ENCODE measurements around the gene TTYH1. TPM values are rescaled to one million over a fixed set of nuclear protein-coding genes. Genes with fewer than 3 reads are reported as not detected.
"Not testable (repeated sequence)": the region's sequence is repeated elsewhere in the genome, so short reads cannot be mapped to it uniquely, and the experiment has no call there.

TTYH1 gene
- 504 TPM for polyA plus RNA-seq (2013, experiment 1 of 2)
- polyA plus RNA-seq (2013, experiment 2 of 2): 501 TPM

GRCh38 chr19:54415208-54415900 is at the start of gene TTYH1:
Gene TTYH1, plus strand, starts transcription at chr19:54415464. Its CDS starts 89 bp downstream, at chr19:54415553.
- Histone ChIP-seq H3K9me3 (replicated peaks in 1 of 2; ENCODE audit: control insufficient read depth in 2 of 2, insufficient read depth in 1 of 2, low read depth in 1 of 2, low read length in 2 of 2) (peaks cover 0 to 8% of the 10 kb centered on the region in 2 donors), H3K23ac (ENCODE audit: low read depth, low read length, poor library complexity) (peak within 1 kb of the TSS; percentile 39), H2AK5ac (ENCODE audit: low read depth, low read length) (peak within 1 kb of the TSS; percentile 97), H3K4me2 (ENCODE audit: insufficient read depth, low read length, poor library complexity, severe bottlenecking) (peak within 1 kb of the TSS; percentile 88), H3K4me1 (ENCODE audit: control insufficient read depth in 2 of 2, insufficient read depth in 1 of 2, low read depth in 1 of 2, low read length in 2 of 2) (peaks cover 32 to 37% of the 10 kb centered on the region in 2 donors), H2BK5ac (ENCODE audit: low read length) (peak within 1 kb of the TSS; percentile 96), H3K14ac (ENCODE audit: low read length) (no peak within 1 kb of the TSS), H3K27me3 (ENCODE audit: control insufficient read depth in 3 of 3, insufficient read depth in 3 of 3, low read depth in 1 of 3, low read length in 3 of 3) (no peaks in the 10 kb centered on the region), H3K4me3 (ENCODE audit: low read length in 2 of 2) (peak within 1 kb of the TSS; percentile 78 to 94), H3K79me1 (ENCODE audit: low read depth, low read length) (peaks cover 18% of the 10 kb centered on the region), H2BK120ac (ENCODE audit: low read depth, low read length) (peak within 1 kb of the TSS; percentile 84), H2AFZ (ENCODE audit: low read length) (peak within 1 kb of the TSS; percentile 87), H4K8ac (ENCODE audit: low read depth, low read length) (no peak within 1 kb of the TSS), H3K27ac (replicated peaks; ENCODE audit: low read length) (peak within 1 kb of the TSS; percentile 41), H3K9ac (ENCODE audit: low read depth, low read length, poor library complexity) (peak within 1 kb of the TSS; percentile 97), H4K91ac (ENCODE audit: low read depth, low read length, poor library complexity) (peak within 1 kb of the TSS; percentile 14), H3K4ac (ENCODE audit: low read length) (no peak within 1 kb of the TSS), H3K18ac (ENCODE audit: low read length) (peak within 1 kb of the TSS; percentile 97), H3K36me3 (replicated peaks in 1 of 2; ENCODE audit: control insufficient read depth in 2 of 2, insufficient read depth in 2 of 2, low read length in 2 of 2) (peaks cover 11 to 15% of the 10 kb centered on the region in 2 donors), H2BK15ac (ENCODE audit: low read length) (peak within 1 kb of the TSS; percentile 69), H2BK12ac (ENCODE audit: low read length) (no peak within 1 kb of the TSS)
- no CpG with 5 or more reads among the region's 68 CpGs for WGBS, 2 donors (ENCODE audit: extremely low coverage in 2 of 2, insufficient read length in 2 of 2, insufficient replicate concordance in 1 of 2)
- DNase-seq (ENCODE audit: low spot score): no peak

GRCh38 chr19:54365798-54366197 is 49.5 kb upstream of the TTYH1 start:
- H3K4me3 ChIP-seq (ENCODE audit: low read length in 2 of 2); DNase-seq (ENCODE audit: low spot score); H3K9me3 ChIP-seq (replicated peaks in 1 of 2; ENCODE audit: control insufficient read depth in 2 of 2, insufficient read depth in 1 of 2, low read depth in 1 of 2, low read length in 2 of 2); H3K4ac ChIP-seq (ENCODE audit: low read length); H4K8ac ChIP-seq (ENCODE audit: low read depth, low read length); H3K23ac ChIP-seq (ENCODE audit: low read depth, low read length, poor library complexity); H3K14ac ChIP-seq (ENCODE audit: low read length); H3K27ac ChIP-seq (replicated peaks; ENCODE audit: low read length); H2BK15ac ChIP-seq (ENCODE audit: low read length); H2AK5ac ChIP-seq (ENCODE audit: low read depth, low read length); H4K91ac ChIP-seq (ENCODE audit: low read depth, low read length, poor library complexity); H3K9ac ChIP-seq (ENCODE audit: low read depth, low read length, poor library complexity); H2BK12ac ChIP-seq (ENCODE audit: low read length); H2BK5ac ChIP-seq (ENCODE audit: low read length); H3K36me3 ChIP-seq (replicated peaks in 1 of 2; ENCODE audit: control insufficient read depth in 2 of 2, insufficient read depth in 2 of 2, low read length in 2 of 2); H3K4me1 ChIP-seq (ENCODE audit: control insufficient read depth in 2 of 2, insufficient read depth in 1 of 2, low read depth in 1 of 2, low read length in 2 of 2); H3K79me1 ChIP-seq (ENCODE audit: low read depth, low read length); H2AFZ ChIP-seq (ENCODE audit: low read length); H3K27me3 ChIP-seq (ENCODE audit: control insufficient read depth in 3 of 3, insufficient read depth in 3 of 3, low read depth in 1 of 3, low read length in 3 of 3); H3K4me2 ChIP-seq (ENCODE audit: insufficient read depth, low read length, poor library complexity, severe bottlenecking); H3K18ac ChIP-seq (ENCODE audit: low read length); H2BK120ac ChIP-seq (ENCODE audit: low read depth, low read length): not testable (repeated sequence)
- no CpG with 5 or more reads among the region's 13 CpGs for WGBS, 2 donors (ENCODE audit: extremely low coverage in 2 of 2, insufficient read length in 2 of 2, insufficient replicate concordance in 1 of 2)

- no peak overlapping the region for H3K4me2 ChIP-seq (ENCODE audit: insufficient read depth, low read length, poor library complexity, severe bottlenecking)
- no peak overlapping the region for H3K9ac ChIP-seq (ENCODE audit: low read depth, low read length, poor library complexity)
- no peak overlapping the region for H3K14ac ChIP-seq (ENCODE audit: low read length)
- H2AK5ac ChIP-seq (ENCODE audit: low read depth, low read length): no peak overlapping the region
- H3K27ac ChIP-seq (replicated peaks; ENCODE audit: low read length): no peak overlapping the region
- H3K4ac ChIP-seq (ENCODE audit: low read length): no peak overlapping the region
- no peak overlapping the region for H3K23ac ChIP-seq (ENCODE audit: low read depth, low read length, poor library complexity)
- no peak overlapping the region for H2BK12ac ChIP-seq (ENCODE audit: low read length)
- H3K27me3 ChIP-seq (ENCODE audit: control insufficient read depth in 3 of 3, insufficient read depth in 3 of 3, low read depth in 1 of 3, low read length in 3 of 3): no peaks in the 10 kb centered on the region
- no peak overlapping the region for H3K4me3 ChIP-seq (ENCODE audit: low read length in 2 of 2)
- no peaks in the 10 kb centered on the region for H3K36me3 ChIP-seq (replicated peaks in 1 of 2; ENCODE audit: control insufficient read depth in 2 of 2, insufficient read depth in 2 of 2, low read length in 2 of 2)
- H3K9me3 ChIP-seq (replicated peaks in 1 of 2; ENCODE audit: control insufficient read depth in 2 of 2, insufficient read depth in 1 of 2, low read depth in 1 of 2, low read length in 2 of 2): no peaks in the 10 kb centered on the region
- no peak overlapping the region for H2BK5ac ChIP-seq (ENCODE audit: low read length)
- no CpG with 5 or more reads among the region's 6 CpGs for WGBS, 2 donors (ENCODE audit: extremely low coverage in 2 of 2, insufficient read length in 2 of 2, insufficient replicate concordance in 1 of 2)
- H3K79me1 ChIP-seq (ENCODE audit: low read depth, low read length): no peaks in the 10 kb centered on the region
- no peak overlapping the region for H4K8ac ChIP-seq (ENCODE audit: low read depth, low read length)
- H3K4me1 ChIP-seq (ENCODE audit: control insufficient read depth in 2 of 2, insufficient read depth in 1 of 2, low read depth in 1 of 2, low read length in 2 of 2): no peaks in the 10 kb centered on the region
- H3K18ac ChIP-seq (ENCODE audit: low read length): no peak overlapping the region
- H2BK120ac ChIP-seq (ENCODE audit: low read depth, low read length): no peak overlapping the region
- no peak for DNase-seq (ENCODE audit: low spot score)
- H4K91ac ChIP-seq (ENCODE audit: low read depth, low read length, poor library complexity): no peak overlapping the region
- no peak overlapping the region for H2BK15ac ChIP-seq (ENCODE audit: low read length)
- no peak overlapping the region for H2AFZ ChIP-seq (ENCODE audit: low read length)
These were observed 48.5 kb upstream of the TTYH1 start for GRCh38 chr19:54366811-54367210.

- no peaks in the 10 kb centered on the region for H3K9me3 ChIP-seq (replicated peaks in 1 of 2; ENCODE audit: control insufficient read depth in 2 of 2, insufficient read depth in 1 of 2, low read depth in 1 of 2, low read length in 2 of 2)
- no peak overlapping the region for H3K18ac ChIP-seq (ENCODE audit: low read length)
- H3K23ac ChIP-seq (ENCODE audit: low read depth, low read length, poor library complexity): no peak overlapping the region
- H3K4me1 ChIP-seq (ENCODE audit: control insufficient read depth in 2 of 2, insufficient read depth in 1 of 2, low read depth in 1 of 2, low read length in 2 of 2): no peaks in the 10 kb centered on the region
- H3K4ac ChIP-seq (ENCODE audit: low read length): no peak overlapping the region
- DNase-seq (ENCODE audit: low spot score): no peak
- no peak overlapping the region for H3K9ac ChIP-seq (ENCODE audit: low read depth, low read length, poor library complexity)
- no peak overlapping the region for H2AK5ac ChIP-seq (ENCODE audit: low read depth, low read length)
- no peak overlapping the region for H4K8ac ChIP-seq (ENCODE audit: low read depth, low read length)
- H3K27me3 ChIP-seq (ENCODE audit: control insufficient read depth in 3 of 3, insufficient read depth in 3 of 3, low read depth in 1 of 3, low read length in 3 of 3): no peaks in the 10 kb centered on the region
- H2AFZ ChIP-seq (ENCODE audit: low read length): no peak overlapping the region
- H3K14ac ChIP-seq (ENCODE audit: low read length): no peak overlapping the region
- no CpG with 5 or more reads among the region's 8 CpGs for WGBS, 2 donors (ENCODE audit: extremely low coverage in 2 of 2, insufficient read length in 2 of 2, insufficient replicate concordance in 1 of 2)
- H3K4me3 ChIP-seq (ENCODE audit: low read length in 2 of 2): no peak overlapping the region
- H2BK120ac ChIP-seq (ENCODE audit: low read depth, low read length): no peak overlapping the region
- no peaks in the 10 kb centered on the region for H3K36me3 ChIP-seq (replicated peaks in 1 of 2; ENCODE audit: control insufficient read depth in 2 of 2, insufficient read depth in 2 of 2, low read length in 2 of 2)
- no peak overlapping the region for H2BK15ac ChIP-seq (ENCODE audit: low read length)
- no peak overlapping the region for H4K91ac ChIP-seq (ENCODE audit: low read depth, low read length, poor library complexity)
- H3K27ac ChIP-seq (replicated peaks; ENCODE audit: low read length): no peak overlapping the region
- no peak overlapping the region for H2BK5ac ChIP-seq (ENCODE audit: low read length)
- no peak overlapping the region for H3K4me2 ChIP-seq (ENCODE audit: insufficient read depth, low read length, poor library complexity, severe bottlenecking)
- no peaks in the 10 kb centered on the region for H3K79me1 ChIP-seq (ENCODE audit: low read depth, low read length)
- no peak overlapping the region for H2BK12ac ChIP-seq (ENCODE audit: low read length)
These were observed 46.1 kb upstream of the TTYH1 start for GRCh38 chr19:54369082-54369687.
